ENCODE results near the gene ADGRV1. TPM values are rescaled to one million over a fixed set of nuclear protein-coding genes. Genes with fewer than 3 reads are reported as not detected.

The ADGRV1 gene
- total and polyA plus RNA-seq, 12 donors, result 129 to 2,577 (median 695) TPM

- no peak overlapping the region for H3K27ac ChIP-seq
- no peak for DNase-seq
- H3K9me3 ChIP-seq (replicated peaks in 1 of 3), result no peaks in the 10 kb centered on the region
- no peak for TF ChIP-seq POLR2A (IDR thresholded peaks at IDR 0.05)
- TF ChIP-seq, protein P1, sequence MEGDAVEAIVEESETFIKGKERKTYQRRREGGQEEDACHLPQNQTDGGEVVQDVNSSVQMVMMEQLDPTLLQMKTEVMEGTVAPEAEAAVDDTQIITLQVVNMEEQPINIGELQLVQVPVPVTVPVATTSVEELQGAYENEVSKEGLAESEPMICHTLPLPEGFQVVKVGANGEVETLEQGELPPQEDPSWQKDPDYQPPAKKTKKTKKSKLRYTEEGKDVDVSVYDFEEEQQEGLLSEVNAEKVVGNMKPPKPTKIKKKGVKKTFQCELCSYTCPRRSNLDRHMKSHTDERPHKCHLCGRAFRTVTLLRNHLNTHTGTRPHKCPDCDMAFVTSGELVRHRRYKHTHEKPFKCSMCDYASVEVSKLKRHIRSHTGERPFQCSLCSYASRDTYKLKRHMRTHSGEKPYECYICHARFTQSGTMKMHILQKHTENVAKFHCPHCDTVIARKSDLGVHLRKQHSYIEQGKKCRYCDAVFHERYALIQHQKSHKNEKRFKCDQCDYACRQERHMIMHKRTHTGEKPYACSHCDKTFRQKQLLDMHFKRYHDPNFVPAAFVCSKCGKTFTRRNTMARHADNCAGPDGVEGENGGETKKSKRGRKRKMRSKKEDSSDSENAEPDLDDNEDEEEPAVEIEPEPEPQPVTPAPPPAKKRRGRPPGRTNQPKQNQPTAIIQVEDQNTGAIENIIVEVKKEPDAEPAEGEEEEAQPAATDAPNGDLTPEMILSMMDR (IDR thresholded peaks at IDR 0.05), result no peak
- H3K27me3 ChIP-seq, result no peaks in the 10 kb centered on the region
- H3K4me1 ChIP-seq (replicated peaks in 1 of 2), result no peaks in the 10 kb centered on the region
- no peak overlapping the region for H3K4me3 ChIP-seq
- intact Hi-C loops (cut with DNase I), result loop anchor here in 1 of 2 donors (10.0 kb wide), 1 partner anchor 545 kb away; no protein-coding TSS in a partner anchor
- H3K36me3 ChIP-seq (replicated peaks in 1 of 2), result no peaks in the 10 kb centered on the region
These were observed 291.3 kb downstream of the ADGRV1 start for GRCh38 chr5:90849939-90850338.

DNA sequence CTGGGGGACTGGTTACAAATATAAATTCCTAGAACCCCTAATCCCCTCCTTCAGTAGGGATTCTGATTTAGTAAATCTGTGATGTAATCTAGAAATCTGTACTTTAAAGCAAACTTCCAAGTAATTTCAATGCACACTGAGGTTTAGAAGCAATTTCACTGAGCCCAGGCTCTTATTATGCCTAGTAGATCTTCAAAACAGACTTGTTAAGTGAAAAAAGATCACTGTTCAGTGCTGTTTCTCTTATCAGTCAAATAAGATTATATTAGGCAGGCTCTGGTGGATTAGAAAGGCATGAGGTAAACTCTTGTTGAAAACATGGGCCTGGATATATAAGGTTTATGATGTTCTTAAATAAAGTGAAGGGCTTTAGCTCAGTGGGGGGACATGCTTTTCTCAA lies 293.9 kb downstream of the ADGRV1 start:
- intact Hi-C loops (cut with DNase I), result loop anchor here in 1 of 2 donors (10.0 kb wide), 1 partner anchor 542 kb away; no protein-coding TSS in a partner anchor
- no peaks in the 10 kb centered on the region for H3K4me1 ChIP-seq (replicated peaks in 1 of 2)
- H3K36me3 ChIP-seq (replicated peaks in 1 of 2), result no peaks in the 10 kb centered on the region
- TF ChIP-seq, protein P1 (IDR thresholded peaks at IDR 0.05), result no peak
- no peak for TF ChIP-seq POLR2A (IDR thresholded peaks at IDR 0.05)
- H3K27ac ChIP-seq, result no peak overlapping the region
- no peaks in the 10 kb centered on the region for H3K27me3 ChIP-seq
- DNase-seq, result no peak
- H3K4me3 ChIP-seq, result no peak overlapping the region
- no peaks in the 10 kb centered on the region for H3K9me3 ChIP-seq (replicated peaks in 1 of 3)

DNA sequence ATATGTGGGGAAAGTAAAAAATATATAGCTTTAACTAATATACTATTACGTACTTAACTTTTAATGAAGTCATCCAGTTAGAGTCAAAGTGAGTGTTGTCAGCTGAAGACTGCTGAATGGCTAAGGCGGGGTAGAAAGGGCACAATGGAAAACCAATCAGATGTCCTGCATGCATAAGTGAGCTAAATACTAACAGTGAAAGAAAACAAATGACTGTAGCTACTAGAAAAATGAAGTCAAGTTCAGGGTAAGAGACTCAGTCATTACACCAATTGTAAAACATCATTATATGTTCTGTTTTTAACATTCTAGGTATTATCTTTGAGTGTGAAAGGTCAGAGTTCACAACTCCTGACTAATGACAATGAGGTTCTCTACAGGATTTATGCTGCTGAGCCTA lies 295.2 kb downstream of the ADGRV1 start:
- no peaks in the 10 kb centered on the region for H3K36me3 ChIP-seq (replicated peaks in 1 of 2)
- H3K4me3 ChIP-seq, result no peak overlapping the region
- H3K27ac ChIP-seq, result no peak overlapping the region
- H3K9me3 ChIP-seq (replicated peaks in 1 of 3), result no peaks in the 10 kb centered on the region
- DNase-seq, result no peak
- no peaks in the 10 kb centered on the region for H3K27me3 ChIP-seq
- TF ChIP-seq, protein P1 (IDR thresholded peaks at IDR 0.05), result no peak
- no peak for TF ChIP-seq POLR2A (IDR thresholded peaks at IDR 0.05)
- no peaks in the 10 kb centered on the region for H3K4me1 ChIP-seq (replicated peaks in 1 of 2)
- intact Hi-C loops (cut with DNase I), result loop anchor here in 1 of 2 donors (10.0 kb wide), 1 partner anchor 541 kb away; no protein-coding TSS in a partner anchor
- whole genome bisulfite sequencing, 4 donors, result 88 to 95% (median 93%) methylated on average over 2 of the region's 2 CpGs

GRCh38 chr5:90854169-90854568 lies 295.6 kb downstream of the ADGRV1 start:
- H3K9me3 ChIP-seq (replicated peaks in 1 of 3), result no peaks in the 10 kb centered on the region
- H3K36me3 ChIP-seq (replicated peaks in 1 of 2), result no peaks in the 10 kb centered on the region
- H3K4me1 ChIP-seq (replicated peaks in 1 of 2), result no peaks in the 10 kb centered on the region
- no peak overlapping the region for H3K4me3 ChIP-seq
- H3K27ac ChIP-seq, result no peak overlapping the region
- TF ChIP-seq, protein P1 (IDR thresholded peaks at IDR 0.05), result no peak
- TF ChIP-seq POLR2A (IDR thresholded peaks at IDR 0.05), result no peak
- no peak for DNase-seq
- no peaks in the 10 kb centered on the region for H3K27me3 ChIP-seq
- intact Hi-C loops (cut with DNase I), result loop anchor here in 1 of 2 donors (10.0 kb wide), 1 partner anchor 541 kb away; no protein-coding TSS in a partner anchor
- 57 to 62% (median 60%) methylated on average over 2 of the region's 2 CpGs for WGBS, 4 donors
